HG03196 (cell line): ENCODE measurements around the gene TAGLN2.

Experiments used
- ATAC-seq: cut with Tn5 transposase; IDR thresholded peaks from one replicate; pipeline ENCODE4 v1.9.1; 2021; ENCODE audit not compliant: unreplicated experiment

The TAGLN2 gene

GRCh38 chr1:159879136-159879535 lies 46.2 kb downstream of the TAGLN2 start:
- no peak for ATAC-seq

- no peak for ATAC-seq
These were observed 47.4 kb downstream of the TAGLN2 start for GRCh38 chr1:159877695-159878444.

GRCh38 chr1:159873530-159874143 lies 51.7 kb downstream of the TAGLN2 start:
- ATAC-seq: no peak

- ATAC-seq: no peak
These were observed 52.4 kb downstream of the TAGLN2 start for GRCh38 chr1:159872891-159873290.

- ATAC-seq: no peak
These were observed 54.6 kb downstream of the TAGLN2 start for GRCh38 chr1:159870704-159871103.

- ATAC-seq: no peak
These were observed 55.7 kb downstream of the TAGLN2 start for GRCh38 chr1:159869607-159870006.

GRCh38 chr1:159869173-159869572 lies 56.1 kb downstream of the TAGLN2 start:
- ATAC-seq: no peak

- no peak for ATAC-seq
These were observed 56.5 kb downstream of the TAGLN2 start for GRCh38 chr1:159868766-159869165.
